IMR-90 (cell line): ENCODE results near the gene MIR17HG. TPM values are rescaled to one million over a fixed set of nuclear protein-coding genes. Genes with fewer than 3 reads are reported as not detected.

Experiments used
- ATAC-seq: fragments of 200-7000 bp; cut with Tn5 transposase; 2 replicates; pipeline ENCODE4 v1.9.1; 2020; ENCODE audit warnings: low read depth, mild to moderate bottlenecking, moderate library complexity
- BruUV-seq: library from RNA; stranded (reverse); fragments of 400-500 nt; replicated peaks from 2 replicates; lab custom pipeline; 2021; lab: Mats Ljungman, UMichigan
- CTCF ChIA-PET: fragments of 300-600 bp; formaldehyde crosslinking; extraction: SDS; loops from one replicate; lab custom pipeline; 2021; ENCODE audit warnings: antibody characterized with exemption; lab: Yijun Ruan, JAX
- POLR2A ChIA-PET: fragments of 300-600 bp; sonication (Branson Sonifier 250); formaldehyde crosslinking; loops from one replicate; lab custom pipeline; 2022; ENCODE audit warnings: antibody characterized with exemption; ENCODE audit not compliant: unreplicated experiment; lab: Charles Lee
- DNase-seq: peaks from one replicate; pipeline ENCODE4 v3.0.0; 2013
- H2AFZ ChIP-seq: replicated peaks from 2 replicates; pipeline ENCODE3; 2013; ENCODE audit warnings: low read length, mild to moderate bottlenecking; ENCODE audit not compliant: poor library complexity
- H2AK5ac ChIP-seq: 2 replicates; pipeline ENCODE4 v1.6.1; 2013; ENCODE audit warnings: low read depth, low read length, inconsistent platforms
- H2AK9ac ChIP-seq: replicated peaks from 2 replicates; pipeline ENCODE3; 2013; ENCODE audit warnings: mild to moderate bottlenecking, low read depth, low read length, moderate library complexity; ENCODE audit not compliant: poor library complexity
- H2BK120ac ChIP-seq: 2 replicates; pipeline ENCODE4 v1.6.1; 2013; ENCODE audit warnings: low read depth, low read length, inconsistent platforms
- H2BK15ac ChIP-seq: 3 replicates; pipeline ENCODE4 v1.6.1; 2013; ENCODE audit warnings: low read depth, low read length, inconsistent platforms
- H2BK20ac ChIP-seq: 2 replicates; pipeline ENCODE4 v1.6.1; 2013; ENCODE audit warnings: low read depth, mild to moderate bottlenecking, inconsistent platforms, low read length, moderate library complexity
- H2BK5ac ChIP-seq: 2 replicates; pipeline ENCODE4 v1.6.1; 2013; ENCODE audit warnings: mild to moderate bottlenecking, low read depth, low read length, inconsistent platforms; ENCODE audit not compliant: poor library complexity, severe bottlenecking
- H3K14ac ChIP-seq: replicated peaks from 2 replicates; pipeline ENCODE4 v1.6.1; 2013; ENCODE audit warnings: low read depth, low read length, inconsistent platforms
- H3K18ac ChIP-seq: 2 replicates; pipeline ENCODE4 v1.6.1; 2013; ENCODE audit warnings: low read depth, low read length, control low read depth
- H3K23ac ChIP-seq: 2 replicates; pipeline ENCODE4 v1.6.1; 2013; ENCODE audit warnings: low read depth, low read length, inconsistent platforms
- H3K27ac ChIP-seq: 2 replicates; pipeline ENCODE4 v1.5.1; 2013; ENCODE audit warnings: mild to moderate bottlenecking, control low read depth, low read length; ENCODE audit not compliant: insufficient read depth
- H3K27me3 ChIP-seq: 2 replicates; pipeline ENCODE4 v1.6.1; 2013; ENCODE audit warnings: low read length; ENCODE audit not compliant: control insufficient read depth, insufficient read depth
- H3K36me3 ChIP-seq: 2 replicates; pipeline ENCODE4 v1.6.1; 2013; ENCODE audit warnings: low read length, mixed read lengths; ENCODE audit not compliant: control insufficient read depth, insufficient read depth
- H3K4ac ChIP-seq: 2 replicates; pipeline ENCODE4 v1.6.1; 2013; ENCODE audit warnings: low read depth, low read length, inconsistent platforms
- H3K4me1 ChIP-seq: 2 replicates; pipeline ENCODE4 v1.6.1; 2013; ENCODE audit warnings: low read length, mixed read lengths; ENCODE audit not compliant: control insufficient read depth, insufficient read depth
- H3K4me2 ChIP-seq: 2 replicates; pipeline ENCODE4 v1.6.1; 2013; ENCODE audit warnings: low read depth, mild to moderate bottlenecking, control low read depth, low read length, moderate library complexity
- H3K4me3 ChIP-seq: 2 replicates; pipeline ENCODE4 v1.5.1; 2013; ENCODE audit warnings: low read depth, mild to moderate bottlenecking, control low read depth, low read length, moderate library complexity; ENCODE audit not compliant: insufficient read depth
- H3K56ac ChIP-seq: 2 replicates; pipeline ENCODE4 v1.6.1; 2013; ENCODE audit warnings: low read length, inconsistent platforms; ENCODE audit not compliant: insufficient read depth; ENCODE audit errors: extremely low read depth
- H3K79me1 ChIP-seq, 2 experiments: 2 replicates each; pipeline ENCODE4 v1.6.1; 2013; ENCODE audit warnings: low read length in 2 of 2, inconsistent platforms in 1 of 2, low read depth in 1 of 2
- H3K9ac ChIP-seq: 2 replicates; pipeline ENCODE4 v1.6.1; 2013; ENCODE audit warnings: low read depth, low read length, control low read depth
- H3K9me1 ChIP-seq: 2 replicates; pipeline ENCODE4 v1.6.1; 2013; ENCODE audit warnings: low read length, inconsistent platforms; ENCODE audit not compliant: insufficient read depth
- H3K9me3 ChIP-seq: 2 replicates; pipeline ENCODE4 v1.6.1; 2013; ENCODE audit warnings: low read length; ENCODE audit not compliant: control insufficient read depth, insufficient read depth
- H4K20me1 ChIP-seq: 2 replicates; pipeline ENCODE4 v1.6.1; 2013; ENCODE audit warnings: low read length, inconsistent platforms; ENCODE audit not compliant: insufficient read depth
- H4K5ac ChIP-seq: 2 replicates; pipeline ENCODE4 v1.6.1; 2013; ENCODE audit warnings: mild to moderate bottlenecking, low read depth, low read length, control low read depth
- H4K8ac ChIP-seq, 2 experiments: 2 replicates each; pipeline ENCODE4 v1.6.1; 2013; ENCODE audit warnings: low read depth in 2 of 2, low read length in 2 of 2, control low read depth in 1 of 2, inconsistent platforms in 1 of 2
- H4K91ac ChIP-seq: 2 replicates; pipeline ENCODE4 v1.6.1; 2013; ENCODE audit warnings: low read depth, low read length, inconsistent platforms; ENCODE audit not compliant: insufficient read depth
- BHLHE40 ChIP-seq: fragments of 150-350 bp; IDR thresholded peaks from 2 replicates; pipeline ENCODE4 v1.6.1; 2016; ENCODE audit warnings: mild to moderate bottlenecking, low read depth, low read length
- CEBPB ChIP-seq: IDR thresholded peaks from 2 replicates; pipeline ENCODE4 v1.6.1; 2012; ENCODE audit warnings: low read depth, low read length, improper control_type of control experiment
- CHD1 ChIP-seq: IDR thresholded peaks from 2 replicates; pipeline ENCODE4 v1.6.1; 2012; ENCODE audit warnings: low read depth, low read length, improper control_type of control experiment
- FOS ChIP-seq: fragments of 150-350 bp; IDR thresholded peaks from 2 replicates; pipeline ENCODE4 v1.6.1; 2016; ENCODE audit warnings: low read depth, low read length
- MAFK ChIP-seq: IDR thresholded peaks from 2 replicates; pipeline ENCODE4 v1.6.1; 2012; ENCODE audit warnings: low read depth, low read length, improper control_type of control experiment
- MAZ ChIP-seq: IDR thresholded peaks from 2 replicates; pipeline ENCODE4 v1.6.1; 2012; ENCODE audit warnings: low read depth, mild to moderate bottlenecking, low read length, improper control_type of control experiment, moderate library complexity, borderline replicate concordance
- NFE2L2 ChIP-seq: fragments of 150-350 bp; IDR thresholded peaks from 2 replicates; pipeline ENCODE4 v1.6.1; 2016; ENCODE audit warnings: low read depth, mild to moderate bottlenecking, low read length
- POLR2A ChIP-seq: IDR thresholded peaks from 2 replicates; pipeline ENCODE4 v1.6.1; 2012; ENCODE audit warnings: mild to moderate bottlenecking, low read depth, low read length
- RAD21 ChIP-seq: IDR thresholded peaks from 2 replicates; pipeline ENCODE4 v1.6.1; 2012; ENCODE audit warnings: low read length, improper control_type of control experiment
- SMC3 ChIP-seq: fragments of 150-350 bp; IDR thresholded peaks from 2 replicates; pipeline ENCODE4 v1.6.1; 2016; ENCODE audit warnings: low read depth, mild to moderate bottlenecking, antibody characterized with exemption, low read length, moderate library complexity
- WGBS, 2 experiments: methylation state at CpG; one replicate each; pipeline versions ENCODE4 v1.1.5 to v1.1.7; 2013; ENCODE audit warnings: missing lambda C conversion rate in 2 of 2; ENCODE audit not compliant: insufficient read length in 1 of 2; ENCODE audit errors: extremely low coverage in 2 of 2; 5-methylcytosine and 5-hydroxymethylcytosine counted together
- dilution Hi-C: fragments of 300-500 bp; cut with HindIII; formaldehyde crosslinking; loops from one replicate; pipeline ENCODE4 v1.14.3; 2018; ENCODE audit warnings: low sequenced_read_pairs; ENCODE audit not compliant: unreplicated experiment
- in situ Hi-C: fragments of 300-500 bp; cut with MboI; formaldehyde crosslinking; loops from 3 replicates; pipeline ENCODE4 v1.14.3; 2019; ENCODE audit warnings: low sequenced_read_pairs, inconsistent platforms, mixed read lengths
- intact Hi-C: fragments of 100-400 bp; cut with micrococcal nuclease; formaldehyde crosslinking; loops from 2 replicates; pipeline ENCODE4 v1.10.0; 2022
- polyA plus RNA-seq, 3 experiments: library from polyadenylated mRNA; depleted of rRNA; stranded (reverse); fragments of >200 nt; gene quantifications; 2 replicates each; pipeline ENCODE4 v1.2.3, GENCODE V29; 2012; ENCODE audit warnings: low replicate concordance in 1 of 3
- total RNA-seq: library from RNA; depleted of rRNA; stranded (reverse); fragments of >200 nt; gene quantifications from 2 replicates; pipeline ENCODE4 v1.2.3, GENCODE V29; 2012
- TF ChIP-seq, protein P1 (sequence below): conservative IDR thresholded peaks from 2 replicates; pipeline ENCODE4 v1.5.1; 2012; ENCODE audit warnings: mild to moderate bottlenecking, low read depth, low read length, improper control_type of control experiment

MIR17HG gene
- total and polyA plus RNA-seq, 2 of the 4 experiments (the other 2 are of a cell fraction) = 0.77 to 3.0 TPM

GRCh38 chr13:91298060-91298459 is 49.4 kb upstream of the MIR17HG start:
- WGBS, 2 experiments = no CpG with 5 or more reads among the region's 1 CpG
- no peak overlapping the region for H3K27ac ChIP-seq
- in situ Hi-C loops = no loop called here
- no peak overlapping the region for H3K23ac ChIP-seq
- no peaks in the 10 kb centered on the region for H3K27me3 ChIP-seq
- H3K9ac ChIP-seq = no peak overlapping the region
- H2AK5ac ChIP-seq = no peak overlapping the region
- H3K56ac ChIP-seq = no peak overlapping the region
- no peaks in the 10 kb centered on the region for H3K36me3 ChIP-seq
- no peak overlapping the region for H2AK9ac ChIP-seq
- BruUV-seq = no TSS peak
- no peak overlapping the region for H3K4me3 ChIP-seq
- TF ChIP-seq BHLHE40 = no peak
- no peak for TF ChIP-seq MAZ
- TF ChIP-seq FOS = no peak
- TF ChIP-seq MAFK = no peak
- TF ChIP-seq POLR2A = no peak
- no peak for TF ChIP-seq NFE2L2
- no peak for TF ChIP-seq SMC3
- TF ChIP-seq, protein P1, sequence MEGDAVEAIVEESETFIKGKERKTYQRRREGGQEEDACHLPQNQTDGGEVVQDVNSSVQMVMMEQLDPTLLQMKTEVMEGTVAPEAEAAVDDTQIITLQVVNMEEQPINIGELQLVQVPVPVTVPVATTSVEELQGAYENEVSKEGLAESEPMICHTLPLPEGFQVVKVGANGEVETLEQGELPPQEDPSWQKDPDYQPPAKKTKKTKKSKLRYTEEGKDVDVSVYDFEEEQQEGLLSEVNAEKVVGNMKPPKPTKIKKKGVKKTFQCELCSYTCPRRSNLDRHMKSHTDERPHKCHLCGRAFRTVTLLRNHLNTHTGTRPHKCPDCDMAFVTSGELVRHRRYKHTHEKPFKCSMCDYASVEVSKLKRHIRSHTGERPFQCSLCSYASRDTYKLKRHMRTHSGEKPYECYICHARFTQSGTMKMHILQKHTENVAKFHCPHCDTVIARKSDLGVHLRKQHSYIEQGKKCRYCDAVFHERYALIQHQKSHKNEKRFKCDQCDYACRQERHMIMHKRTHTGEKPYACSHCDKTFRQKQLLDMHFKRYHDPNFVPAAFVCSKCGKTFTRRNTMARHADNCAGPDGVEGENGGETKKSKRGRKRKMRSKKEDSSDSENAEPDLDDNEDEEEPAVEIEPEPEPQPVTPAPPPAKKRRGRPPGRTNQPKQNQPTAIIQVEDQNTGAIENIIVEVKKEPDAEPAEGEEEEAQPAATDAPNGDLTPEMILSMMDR = no peak
- no peak for TF ChIP-seq CHD1
- TF ChIP-seq CEBPB = no peak
- no peak for TF ChIP-seq RAD21
- no peak for DNase-seq
- H3K9me3 ChIP-seq = no peaks in the 10 kb centered on the region
- no peak overlapping the region for H4K8ac ChIP-seq
- H4K5ac ChIP-seq = no peak overlapping the region
- H3K4ac ChIP-seq = no peak overlapping the region
- no peak overlapping the region for H2BK120ac ChIP-seq
- H2BK20ac ChIP-seq = no peak overlapping the region
- no peaks in the 10 kb centered on the region for H4K20me1 ChIP-seq
- ChIA-PET CTCF (no interaction called here), POLR2A (no interaction called here)
- no peaks in the 10 kb centered on the region for H3K79me1 ChIP-seq
- H2BK15ac ChIP-seq = no peak overlapping the region
- no peak overlapping the region for H3K4me2 ChIP-seq
- no peak overlapping the region for H2AFZ ChIP-seq
- H3K18ac ChIP-seq = no peak overlapping the region
- no peak for ATAC-seq
- no peaks in the 10 kb centered on the region for H3K9me1 ChIP-seq
- dilution Hi-C loops = no loop called here
- no peak overlapping the region for H2BK5ac ChIP-seq
- H3K4me1 ChIP-seq = no peaks in the 10 kb centered on the region
- no peak overlapping the region for H4K91ac ChIP-seq
- intact Hi-C loops = no loop called here
- H3K14ac ChIP-seq = no peak overlapping the region
